LNCAP (cell line): ENCODE measurements around the gene TSPAN4.

Experiments used
- TF ChIP-seq, protein P1 (sequence below): fragments of 450-650 bp; IDR thresholded peaks from 2 replicates; pipeline ENCODE4 v1.5.1; 2017; ENCODE audit warnings: mild to moderate bottlenecking

The TSPAN4 gene

GRCh38 chr11:867856-868358 is 25.3 kb downstream of the TSPAN4 start:
- TF ChIP-seq, protein P1, sequence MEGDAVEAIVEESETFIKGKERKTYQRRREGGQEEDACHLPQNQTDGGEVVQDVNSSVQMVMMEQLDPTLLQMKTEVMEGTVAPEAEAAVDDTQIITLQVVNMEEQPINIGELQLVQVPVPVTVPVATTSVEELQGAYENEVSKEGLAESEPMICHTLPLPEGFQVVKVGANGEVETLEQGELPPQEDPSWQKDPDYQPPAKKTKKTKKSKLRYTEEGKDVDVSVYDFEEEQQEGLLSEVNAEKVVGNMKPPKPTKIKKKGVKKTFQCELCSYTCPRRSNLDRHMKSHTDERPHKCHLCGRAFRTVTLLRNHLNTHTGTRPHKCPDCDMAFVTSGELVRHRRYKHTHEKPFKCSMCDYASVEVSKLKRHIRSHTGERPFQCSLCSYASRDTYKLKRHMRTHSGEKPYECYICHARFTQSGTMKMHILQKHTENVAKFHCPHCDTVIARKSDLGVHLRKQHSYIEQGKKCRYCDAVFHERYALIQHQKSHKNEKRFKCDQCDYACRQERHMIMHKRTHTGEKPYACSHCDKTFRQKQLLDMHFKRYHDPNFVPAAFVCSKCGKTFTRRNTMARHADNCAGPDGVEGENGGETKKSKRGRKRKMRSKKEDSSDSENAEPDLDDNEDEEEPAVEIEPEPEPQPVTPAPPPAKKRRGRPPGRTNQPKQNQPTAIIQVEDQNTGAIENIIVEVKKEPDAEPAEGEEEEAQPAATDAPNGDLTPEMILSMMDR: no peak

DNA sequence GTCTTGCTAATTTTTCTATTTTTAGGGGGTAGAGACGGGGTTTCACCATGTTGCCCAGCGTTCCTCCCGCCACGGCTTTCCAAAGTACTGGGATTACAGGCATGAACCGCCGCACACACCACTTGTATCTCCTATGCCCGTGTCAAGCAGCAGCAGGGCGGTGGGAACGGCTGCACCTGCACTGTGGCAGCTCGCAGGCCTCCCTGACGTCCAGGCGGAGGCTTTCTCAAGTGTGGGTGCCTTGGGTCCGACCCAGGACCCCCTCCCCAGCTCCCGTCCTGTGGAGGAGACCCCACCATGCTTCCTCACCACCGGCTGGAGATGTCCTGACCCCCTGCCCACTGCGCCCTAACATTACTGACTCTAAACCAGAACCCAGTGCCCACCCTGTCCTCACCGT is 25.7 kb downstream of the TSPAN4 start:
- TF ChIP-seq, protein P1: no peak

GRCh38 chr11:868802-869201 is 26.1 kb downstream of the TSPAN4 start:
- TF ChIP-seq, protein P1: no peak

- TF ChIP-seq, protein P1: no peak
Measured at GRCh38 chr11:869399-870126, 26.9 kb downstream of the TSPAN4 start.

GRCh38 chr11:870127-870413 is 27.4 kb downstream of the TSPAN4 start:
- TF ChIP-seq, protein P1: no peak

DNA sequence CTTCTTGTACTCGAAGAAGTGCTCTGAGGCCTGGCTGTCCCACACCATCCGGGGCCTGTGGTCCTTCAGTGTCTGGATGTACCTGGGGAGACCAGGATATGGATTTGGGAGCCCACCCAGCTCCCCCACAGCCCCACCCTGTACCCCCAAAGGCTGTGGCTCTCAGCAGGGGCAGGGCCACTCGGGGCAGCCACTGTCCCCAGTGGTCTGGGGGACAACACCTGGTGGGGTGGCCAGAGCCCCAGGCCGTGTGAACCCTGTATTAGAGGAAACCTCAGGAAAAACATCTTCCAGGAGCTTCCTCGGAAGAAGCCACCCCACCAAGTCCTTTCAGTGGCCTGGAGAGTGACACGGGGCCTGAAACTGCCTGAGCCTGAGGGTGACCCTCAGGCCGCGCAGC is 27.8 kb downstream of the TSPAN4 start:
- TF ChIP-seq, protein P1: no peak

DNA sequence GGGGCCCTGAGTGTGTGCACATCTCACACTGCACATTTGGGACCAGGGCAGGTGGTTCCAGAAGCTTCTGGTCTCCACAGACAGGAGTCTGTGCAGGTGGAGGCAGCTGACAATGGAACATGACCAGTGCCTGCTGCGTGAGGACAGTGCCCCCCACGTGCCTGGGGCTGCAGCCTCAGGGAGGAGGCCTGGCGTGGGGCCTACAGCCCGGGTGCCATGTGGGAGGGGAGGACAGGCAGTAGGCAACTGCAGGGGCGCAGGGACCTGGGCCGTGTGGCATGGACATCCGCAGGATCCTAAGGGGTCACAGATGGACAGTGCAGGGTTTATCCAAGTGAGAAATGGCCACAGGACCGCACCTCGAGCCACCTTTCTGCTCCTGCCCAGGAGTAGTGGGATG is 28.8 kb downstream of the TSPAN4 start:
- TF ChIP-seq, protein P1: no peak

- TF ChIP-seq, protein P1: no peak
Measured at GRCh38 chr11:872799-873198, 30.1 kb downstream of the TSPAN4 start.
